K562 (cell line): ENCODE data around the gene HIVEP3. TPM values are rescaled to one million over a fixed set of nuclear protein-coding genes. Genes with fewer than 3 reads are reported as not detected.

Source experiments
- ATAC-seq: fragments of 200-7000 bp; cut with Tn5 transposase; 3 replicates; pipeline ENCODE4 v1.9.1; 2020; ENCODE audit warnings: moderate library complexity
- BruUV-seq: library from RNA; stranded (reverse); fragments of 400-500 nt; replicated peaks from 2 replicates; lab custom pipeline; 2021; lab: Mats Ljungman, UMichigan
- CTCF ChIA-PET: fragments of 300-600 bp; formaldehyde crosslinking; extraction: SDS; loops from one replicate; lab custom pipeline; 2021; ENCODE audit warnings: low intra/inter-chr PET ratio; lab: Yijun Ruan, JAX
- POLR2A ChIA-PET: fragments of 300-600, 350-650 bp; sonication (Branson Sonifier 250); formaldehyde crosslinking; extraction: SDS; loops from one replicate; lab custom pipeline; 2021; ENCODE audit warnings: antibody characterized with exemption, inconsistent platforms; lab: Yijun Ruan, JAX
- DNase-seq, 4 experiments: peaks; one replicate each; pipeline versions ENCODE4 v3.0.0 to v3.0.0-alpha.2; 2011 to 2018; ENCODE audit warnings: low spot score in 3 of 4, mixed read lengths in 3 of 4; ENCODE audit errors: extremely low read depth in 1 of 4
- FAIRE-seq: peaks from 2 replicates; lab custom pipeline; 2011; peaks lifted over from hg19 to GRCh38; lab: Jason Lieb, UNC
- H2AFZ ChIP-seq: 2 replicates; pipeline ENCODE4 v1.6.0; 2011; ENCODE audit warnings: low read depth, low read length, control low read depth, inconsistent platforms
- H3K27ac ChIP-seq: fragments of 200-600 bp; 3 replicates; pipeline ENCODE4 v1.8.0; 2011; ENCODE audit warnings: low read depth, mild to moderate bottlenecking, control low read depth, inconsistent platforms, low read length, moderate library complexity, mixed read lengths; ENCODE audit errors: extremely low read depth
- H3K27me3 ChIP-seq, 2 experiments: fragments of 300-600 bp in 1 of 2; 2 replicates in 1 of 2; 3 replicates in 1 of 2; pipeline versions ENCODE4 v1.6.0 to v1.8.0; 2011; ENCODE audit warnings: inconsistent platforms in 2 of 2, low read length in 2 of 2, mild to moderate bottlenecking in 1 of 2, mixed read lengths in 1 of 2, moderate library complexity in 1 of 2; ENCODE audit not compliant: control insufficient read depth in 2 of 2, insufficient read depth in 2 of 2
- H3K36me3 ChIP-seq: fragments of 300-600 bp; 3 replicates; pipeline ENCODE4 v1.8.0; 2011; ENCODE audit warnings: mild to moderate bottlenecking, low read length, inconsistent platforms; ENCODE audit not compliant: control insufficient read depth, insufficient read depth
- H3K4me1 ChIP-seq, 2 experiments: fragments of 200-600 bp in 1 of 2; replicated peaks in 1 of 2; 2 replicates in 1 of 2; 3 replicates in 1 of 2; pipeline versions ENCODE4 v1.5.1 to v1.8.0; 2011; ENCODE audit warnings: inconsistent platforms in 2 of 2, low read length in 2 of 2, mild to moderate bottlenecking in 1 of 2, mixed read lengths in 1 of 2, moderate library complexity in 1 of 2; ENCODE audit not compliant: control insufficient read depth in 2 of 2, insufficient read depth in 2 of 2
- H3K4me2 ChIP-seq: 2 replicates; pipeline ENCODE4 v1.6.1; 2011; ENCODE audit warnings: low read length, control low read depth, inconsistent platforms, mixed read lengths; ENCODE audit not compliant: insufficient read depth
- H3K4me3 ChIP-seq: fragments of 200-600 bp; sonication (generic), shearing (Covaris generic); 2 replicates; pipeline ENCODE4 v1.5.1; 2016; ENCODE audit warnings: control low read depth, inconsistent platforms
- H3K79me2 ChIP-seq: fragments of 200-600 bp; 3 replicates; pipeline ENCODE4 v1.8.0; 2011; ENCODE audit warnings: low read length, inconsistent platforms; ENCODE audit not compliant: control insufficient read depth, insufficient read depth
- H3K9ac ChIP-seq, 2 experiments: 2 replicates each; pipeline versions ENCODE4 v1.6.0 to v1.6.1; 2011; ENCODE audit warnings: low read depth in 2 of 2, low read length in 2 of 2, control low read depth in 1 of 2, inconsistent platforms in 1 of 2, mild to moderate bottlenecking in 1 of 2, mixed read lengths in 1 of 2; ENCODE audit not compliant: insufficient read depth in 1 of 2
- H3K9me1 ChIP-seq: one replicate; pipeline ENCODE4 v1.6.0; 2011; ENCODE audit warnings: inconsistent platforms, mild to moderate bottlenecking, low read length, moderate library complexity; ENCODE audit not compliant: control insufficient read depth, insufficient read depth
- H3K9me3 ChIP-seq: replicated peaks from 2 replicates; pipeline ENCODE4 v1.5.1; 2011; ENCODE audit warnings: low read depth, low read length, inconsistent platforms; ENCODE audit not compliant: control insufficient read depth, insufficient read depth
- H4K20me1 ChIP-seq: replicated peaks from 2 replicates; pipeline ENCODE4 v1.6.1; 2011; ENCODE audit warnings: low read length, inconsistent platforms, mixed read lengths; ENCODE audit not compliant: control insufficient read depth, insufficient read depth
- ELF1 ChIP-seq: fragments of 200-800 bp; sonication (Bioruptor generic); IDR thresholded peaks from 2 replicates; pipeline ENCODE4 v1.6.1; 2016; ENCODE audit warnings: missing genetic modification characterization, missing compliant biosample characterization
- HEY1 ChIP-seq: fragments of 250-450 bp; sonication (Bioruptor Pico); IDR thresholded peaks from 2 replicates; pipeline ENCODE4 v1.5.0; 2020; ENCODE audit warnings: mild to moderate bottlenecking, moderate library complexity, borderline replicate concordance
- RBM15 ChIP-seq: fragments of 200-400 bp; formaldehyde crosslinking; IDR thresholded peaks from 2 replicates; pipeline ENCODE4 v1.6.1; 2018; ENCODE audit warnings: mild to moderate bottlenecking, low read length, moderate library complexity; ENCODE audit not compliant: insufficient read depth
- RBM17 ChIP-seq: fragments of 200-400 bp; formaldehyde crosslinking; IDR thresholded peaks from 2 replicates; pipeline ENCODE4 v1.6.1; 2017; ENCODE audit warnings: low read depth, mild to moderate bottlenecking, low read length, borderline replicate concordance
- RCOR1 ChIP-seq, 2 experiments: IDR thresholded peaks; 2 replicates each; pipeline ENCODE4 v1.6.1; 2012; ENCODE audit warnings: low read depth in 2 of 2, low read length in 2 of 2, borderline replicate concordance in 1 of 2, improper control_type of control experiment in 1 of 2
- SMC3 ChIP-seq: conservative IDR thresholded peaks from 2 replicates; pipeline ENCODE4 v1.6.1; 2011; ENCODE audit warnings: low read depth, low read length, improper control_type of control experiment; ENCODE audit not compliant: insufficient read depth
- STAG1 ChIP-seq: sonication (generic); formaldehyde crosslinking; IDR thresholded peaks from 2 replicates; pipeline ENCODE4 v1.5.0; 2020; ENCODE audit warnings: missing genetic modification reagents, borderline replicate concordance
- ZNF445 ChIP-seq: fragments of 250-450 bp; sonication (Bioruptor Pico); IDR thresholded peaks from 2 replicates; pipeline ENCODE4 v1.4.0; 2020; ENCODE audit warnings: low read depth, mild to moderate bottlenecking, moderate library complexity
- ZNF707 ChIP-seq: fragments of 250-450 bp; sonication (Bioruptor Pico); conservative IDR thresholded peaks from 2 replicates; pipeline ENCODE4 v1.8.0; 2022; ENCODE audit warnings: inconsistent platforms, mild to moderate bottlenecking, moderate library complexity
- WGBS: fragments of 100-300 bp; shearing (Covaris generic); methylation state at CpG from one replicate; pipeline ENCODE4 v1.1.6; 2016; ENCODE audit warnings: low coverage, mixed read lengths; ENCODE audit not compliant: insufficient coverage; ENCODE audit errors: missing lambda C conversion rate; 5-methylcytosine and 5-hydroxymethylcytosine counted together
- in situ Hi-C: fragments of 300-500 bp; cut with MboI; formaldehyde crosslinking; loops from 4 replicates; pipeline ENCODE4 v1.15.0; 2018; ENCODE audit warnings: inconsistent platforms, mixed read lengths
- intact Hi-C: fragments of 100-400 bp; cut with micrococcal nuclease; formaldehyde crosslinking; loops from 2 replicates; pipeline ENCODE4 v1.14.2; 2022
- polyA plus RNA-seq, 8 experiments: library from polyadenylated mRNA; depleted of rRNA in 4 of 8; stranded (reverse) in 5 of 8; unstranded in 3 of 8; fragments of >200 nt; fragmentation: Nextera tagmentation in 2 of 8; fragmentation: Illumina TruSeq in 1 of 8; extraction: Ambion mirVana in 2 of 8; extraction: Trizol in 1 of 8; gene quantifications; 2 replicates each; pipeline versions ENCODE4 v1.2.1 to v1.2.3, GENCODE V29; 2011 to 2014; ENCODE audit warnings: inconsistent platforms in 1 of 8, missing spikeins in 1 of 8
- total RNA-seq, 7 experiments: library from RNA; depleted of rRNA in 6 of 7; stranded (reverse); fragments of >200 nt in 6 of 7; fragmentation: Illumina TruSeq in 2 of 7; extraction: Trizol in 2 of 7; gene quantifications; 2 replicates each; pipeline versions ENCODE4 v1.2.1 to v1.2.3, GENCODE V29; 2011 to 2021; ENCODE audit warnings: low replicate concordance in 1 of 7
- TF ChIP-seq, protein P1 (sequence below): fragments of 250-450 bp; sonication (Bioruptor Pico); IDR thresholded peaks from 2 replicates; pipeline ENCODE4 v1.4.0; 2020; ENCODE audit warnings: borderline replicate concordance
- TF ChIP-seq, protein P2 (sequence below): sonication (generic); formaldehyde crosslinking; IDR thresholded peaks from 2 replicates; pipeline ENCODE4 v1.8.0; 2022; ENCODE audit warnings: missing genetic modification reagents, mild to moderate bottlenecking, borderline replicate concordance
- TF ChIP-seq, protein P3 (sequence below): fragments of 450-650 bp; formaldehyde crosslinking; IDR thresholded peaks from 2 replicates; pipeline ENCODE4 v1.4.0; 2020; ENCODE audit warnings: mild to moderate bottlenecking, mixed read lengths
- TF ChIP-seq, protein P4 (sequence below): sonication (generic); formaldehyde crosslinking; IDR thresholded peaks from 2 replicates; pipeline ENCODE4 v1.8.1; 2023; ENCODE audit warnings: mild to moderate bottlenecking, missing genetic modification reagents

The HIVEP3 gene
- total and polyA plus RNA-seq, 9 of the 15 experiments (the other 6 are each of a cell fraction or from before 2014, with no cell fraction given) = 0.09 to 0.58 (median 0.34) TPM; not detected in 1

DNA sequence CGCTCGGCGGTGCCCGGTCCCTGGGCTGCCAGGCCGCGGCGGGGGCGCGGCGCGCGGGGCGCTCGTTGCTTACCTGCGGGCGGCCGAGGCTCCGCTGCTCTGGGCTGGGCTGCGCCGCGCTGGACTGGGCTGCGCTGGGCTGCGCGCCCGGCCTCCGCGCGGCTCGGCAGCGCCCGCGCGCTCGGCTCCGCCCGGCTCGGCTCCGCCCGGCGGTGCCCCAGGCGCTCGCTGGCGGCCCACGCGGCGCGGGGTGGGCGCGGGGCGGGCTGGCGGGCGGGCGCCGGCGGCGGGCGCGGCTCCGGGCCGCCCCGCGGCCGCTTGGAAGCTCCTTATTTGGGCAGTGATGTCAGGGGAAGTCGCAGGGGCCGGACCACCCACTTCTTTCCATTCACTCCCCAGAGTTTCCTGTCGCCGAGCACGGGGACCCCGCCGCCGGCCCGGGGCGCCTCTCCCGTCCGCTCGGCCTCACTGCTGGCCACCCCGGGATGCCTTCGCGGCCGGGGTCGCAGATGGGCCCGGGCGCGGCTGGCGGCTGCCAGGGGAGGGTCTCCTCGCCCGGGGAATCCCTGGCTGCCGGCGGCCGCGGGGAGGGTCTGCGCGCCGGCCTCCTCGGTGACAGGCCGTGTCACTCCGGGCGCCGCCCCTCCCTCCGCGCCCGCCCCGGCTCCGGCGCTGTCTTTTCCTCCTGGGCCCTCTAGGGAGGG, 256.5 kb downstream of the HIVEP3 start:
- Histone ChIP-seq H3K79me2 (no peaks in the 10 kb centered on the region), H3K4me3 (no peak overlapping the region), H3K9me3 (no peaks in the 10 kb centered on the region), H3K36me3 (no peaks in the 10 kb centered on the region), H3K9me1 (no peaks in the 10 kb centered on the region), H3K4me2 (no peak overlapping the region), H4K20me1 (peaks cover 10% of the 10 kb centered on the region), H3K4me1 (peaks cover 0 to 10% of the 10 kb centered on the region in 2 experiments; a peak in 1 of 5 replicates), H3K27me3 (peaks cover 19 to 45% of the 10 kb centered on the region in 2 experiments), H3K27ac (no peak overlapping the region), H3K9ac (no peak overlapping the region), H2AFZ (no peak overlapping the region)
- 16% methylated on average over 43 of the region's 105 CpGs for WGBS
- in situ Hi-C loops = no loop called here
- intact Hi-C loops = no loop called here
- BruUV-seq = no TSS peak
- FAIRE-seq (no peak), ATAC-seq (no peak), DNase-seq (no peak)
- ChIA-PET POLR2A (no interaction called here), CTCF (no interaction called here)
- TF ChIP-seq RBM15 (no peak), ELF1 (tag) (no peak), ZNF445 (no peak), RBM17 (no peak), STAG1 (no peak), RCOR1 (IDR thresholded peaks at IDR 0.05; ENCODE audit: borderline replicate concordance in 1 of 2, low read depth in 2 of 2, low read length in 2 of 2) (no peak), ZNF707 (CRISPR knock-in tag) (no peak), HEY1 (CRISPR knock-in tag) (no peak), SMC3 (no peak)
- TF ChIP-seq, protein P1, sequence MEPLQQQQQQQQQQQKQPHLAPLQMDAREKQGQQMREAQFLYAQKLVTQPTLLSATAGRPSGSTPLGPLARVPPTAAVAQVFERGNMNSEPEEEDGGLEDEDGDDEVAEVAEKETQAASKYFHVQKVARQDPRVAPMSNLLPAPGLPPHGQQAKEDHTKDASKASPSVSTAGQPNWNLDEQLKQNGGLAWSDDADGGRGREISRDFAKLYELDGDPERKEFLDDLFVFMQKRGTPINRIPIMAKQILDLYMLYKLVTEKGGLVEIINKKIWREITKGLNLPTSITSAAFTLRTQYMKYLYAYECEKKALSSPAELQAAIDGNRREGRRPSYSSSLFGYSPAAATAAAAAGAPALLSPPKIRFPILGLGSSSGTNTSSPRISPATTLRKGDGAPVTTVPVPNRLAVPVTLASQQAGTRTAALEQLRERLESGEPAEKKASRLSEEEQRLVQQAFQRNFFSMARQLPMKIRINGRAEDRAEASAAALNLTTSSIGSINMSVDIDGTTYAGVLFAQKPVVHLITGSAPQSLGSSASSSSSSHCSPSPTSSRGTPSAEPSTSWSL (CRISPR knock-in tag) = no peak
- TF ChIP-seq, protein P2, sequence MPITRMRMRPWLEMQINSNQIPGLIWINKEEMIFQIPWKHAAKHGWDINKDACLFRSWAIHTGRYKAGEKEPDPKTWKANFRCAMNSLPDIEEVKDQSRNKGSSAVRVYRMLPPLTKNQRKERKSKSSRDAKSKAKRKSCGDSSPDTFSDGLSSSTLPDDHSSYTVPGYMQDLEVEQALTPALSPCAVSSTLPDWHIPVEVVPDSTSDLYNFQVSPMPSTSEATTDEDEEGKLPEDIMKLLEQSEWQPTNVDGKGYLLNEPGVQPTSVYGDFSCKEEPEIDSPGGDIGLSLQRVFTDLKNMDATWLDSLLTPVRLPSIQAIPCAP (CRISPR knock-in tag) = no peak
- TF ChIP-seq, protein P3, sequence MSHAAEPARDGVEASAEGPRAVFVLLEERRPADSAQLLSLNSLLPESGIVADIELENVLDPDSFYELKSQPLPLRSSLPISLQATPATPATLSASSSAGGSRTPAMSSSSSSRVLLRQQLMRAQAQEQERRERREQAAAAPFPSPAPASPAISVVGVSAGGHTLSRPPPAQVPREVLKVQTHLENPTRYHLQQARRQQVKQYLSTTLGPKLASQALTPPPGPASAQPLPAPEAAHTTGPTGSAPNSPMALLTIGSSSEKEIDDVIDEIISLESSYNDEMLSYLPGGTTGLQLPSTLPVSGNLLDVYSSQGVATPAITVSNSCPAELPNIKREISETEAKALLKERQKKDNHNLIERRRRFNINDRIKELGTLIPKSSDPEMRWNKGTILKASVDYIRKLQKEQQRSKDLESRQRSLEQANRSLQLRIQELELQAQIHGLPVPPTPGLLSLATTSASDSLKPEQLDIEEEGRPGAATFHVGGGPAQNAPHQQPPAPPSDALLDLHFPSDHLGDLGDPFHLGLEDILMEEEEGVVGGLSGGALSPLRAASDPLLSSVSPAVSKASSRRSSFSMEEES (CRISPR knock-in tag) = no peak
- TF ChIP-seq, protein P4, sequence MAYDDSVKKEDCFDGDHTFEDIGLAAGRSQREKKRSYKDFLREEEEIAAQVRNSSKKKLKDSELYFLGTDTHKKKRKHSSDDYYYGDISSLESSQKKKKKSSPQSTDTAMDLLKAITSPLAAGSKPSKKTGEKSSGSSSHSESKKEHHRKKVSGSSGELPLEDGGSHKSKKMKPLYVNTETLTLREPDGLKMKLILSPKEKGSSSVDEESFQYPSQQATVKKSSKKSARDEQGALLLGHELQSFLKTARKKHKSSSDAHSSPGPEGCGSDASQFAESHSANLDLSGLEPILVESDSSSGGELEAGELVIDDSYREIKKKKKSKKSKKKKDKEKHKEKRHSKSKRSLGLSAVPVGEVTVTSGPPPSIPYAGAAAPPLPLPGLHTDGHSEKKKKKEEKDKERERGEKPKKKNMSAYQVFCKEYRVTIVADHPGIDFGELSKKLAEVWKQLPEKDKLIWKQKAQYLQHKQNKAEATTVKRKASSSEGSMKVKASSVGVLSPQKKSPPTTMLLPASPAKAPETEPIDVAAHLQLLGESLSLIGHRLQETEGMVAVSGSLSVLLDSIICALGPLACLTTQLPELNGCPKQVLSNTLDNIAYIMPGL = no peak
